ENCODE data around the gene PPP1R15A.
A peak's percentile ranks its signal among the peaks of the same experiment; 100 is the strongest.
"Not testable (repeated sequence)": the region's sequence is repeated elsewhere in the genome, so short reads cannot be mapped to it uniquely, and the experiment has no call there.

The PPP1R15A gene

GRCh38 chr19:48915757-48916156 lies 43.5 kb downstream of the PPP1R15A start:
- no peak for DNase-seq (ENCODE audit: low spot score)

GRCh38 chr19:48918071-48918470 lies 45.9 kb downstream of the PPP1R15A start:
- DNase-seq (ENCODE audit: low spot score) = no peak

GRCh38 chr19:48918801-48919247 lies 46.6 kb downstream of the PPP1R15A start:
- DNase-seq (ENCODE audit: low spot score) = peak; percentile 37

GRCh38 chr19:48919271-48919670 lies 47.0 kb downstream of the PPP1R15A start:
- DNase-seq (ENCODE audit: low spot score) = not testable (repeated sequence)

- no peak for DNase-seq (ENCODE audit: low spot score)
Measured at GRCh38 chr19:48920949-48921348, 48.7 kb downstream of the PPP1R15A start.

GRCh38 chr19:48921721-48922500 lies 49.7 kb downstream of the PPP1R15A start:
- no peak for DNase-seq (ENCODE audit: low spot score)

GRCh38 chr19:48922548-48923490 lies 50.6 kb downstream of the PPP1R15A start:
- DNase-seq (ENCODE audit: low spot score) = no peak

GRCh38 chr19:48925240-48925843 lies 53.1 kb downstream of the PPP1R15A start:
- peak; percentile 64 for DNase-seq (ENCODE audit: low spot score)
